ENCODE measurements around the gene RAB26.
"Not testable (repeated sequence)": the region's sequence is repeated elsewhere in the genome, so short reads cannot be mapped to it uniquely, and the experiment has no call there.

DNA sequence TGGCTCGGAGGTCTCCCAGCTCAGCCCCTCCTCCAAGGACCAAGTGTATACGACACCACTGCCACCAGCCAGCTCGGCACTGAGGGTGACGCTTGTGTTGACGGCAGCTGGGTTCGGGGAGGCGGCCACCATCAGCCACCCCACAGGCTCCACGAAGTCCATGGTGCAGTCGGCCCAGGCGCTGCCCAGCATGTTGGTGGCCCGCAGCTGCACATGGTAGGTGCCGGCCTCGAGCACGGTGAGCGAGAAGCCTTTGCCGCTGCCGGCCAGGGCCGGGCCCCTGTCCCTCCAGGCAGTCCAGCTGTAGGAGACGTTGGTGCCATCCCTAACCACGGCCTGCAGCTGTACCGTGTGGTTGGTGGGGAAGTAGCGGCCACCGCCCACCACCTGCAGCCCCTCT, 38.6 kb upstream of the RAB26 start:
- TF ChIP-seq, protein P1, sequence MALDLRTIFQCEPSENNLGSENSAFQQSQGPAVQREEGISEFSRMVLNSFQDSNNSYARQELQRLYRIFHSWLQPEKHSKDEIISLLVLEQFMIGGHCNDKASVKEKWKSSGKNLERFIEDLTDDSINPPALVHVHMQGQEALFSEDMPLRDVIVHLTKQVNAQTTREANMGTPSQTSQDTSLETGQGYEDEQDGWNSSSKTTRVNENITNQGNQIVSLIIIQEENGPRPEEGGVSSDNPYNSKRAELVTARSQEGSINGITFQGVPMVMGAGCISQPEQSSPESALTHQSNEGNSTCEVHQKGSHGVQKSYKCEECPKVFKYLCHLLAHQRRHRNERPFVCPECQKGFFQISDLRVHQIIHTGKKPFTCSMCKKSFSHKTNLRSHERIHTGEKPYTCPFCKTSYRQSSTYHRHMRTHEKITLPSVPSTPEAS (tag by site-specific recombination; IDR thresholded peaks at IDR 0.05): not testable (repeated sequence)
- TF ChIP-seq ZNF311 (tag by site-specific recombination; IDR thresholded peaks at IDR 0.05; ENCODE audit: borderline replicate concordance); PBX3 (CRISPR knock-in tag; IDR thresholded peaks at IDR 0.05); ZNF175 (tag by site-specific recombination; IDR thresholded peaks at IDR 0.05); HOXA7 (CRISPR knock-in tag; IDR thresholded peaks at IDR 0.05; ENCODE audit: borderline replicate concordance); YY1 (tag by site-specific recombination; IDR thresholded peaks at IDR 0.05): not testable (repeated sequence)
- TF ChIP-seq, protein P2, sequence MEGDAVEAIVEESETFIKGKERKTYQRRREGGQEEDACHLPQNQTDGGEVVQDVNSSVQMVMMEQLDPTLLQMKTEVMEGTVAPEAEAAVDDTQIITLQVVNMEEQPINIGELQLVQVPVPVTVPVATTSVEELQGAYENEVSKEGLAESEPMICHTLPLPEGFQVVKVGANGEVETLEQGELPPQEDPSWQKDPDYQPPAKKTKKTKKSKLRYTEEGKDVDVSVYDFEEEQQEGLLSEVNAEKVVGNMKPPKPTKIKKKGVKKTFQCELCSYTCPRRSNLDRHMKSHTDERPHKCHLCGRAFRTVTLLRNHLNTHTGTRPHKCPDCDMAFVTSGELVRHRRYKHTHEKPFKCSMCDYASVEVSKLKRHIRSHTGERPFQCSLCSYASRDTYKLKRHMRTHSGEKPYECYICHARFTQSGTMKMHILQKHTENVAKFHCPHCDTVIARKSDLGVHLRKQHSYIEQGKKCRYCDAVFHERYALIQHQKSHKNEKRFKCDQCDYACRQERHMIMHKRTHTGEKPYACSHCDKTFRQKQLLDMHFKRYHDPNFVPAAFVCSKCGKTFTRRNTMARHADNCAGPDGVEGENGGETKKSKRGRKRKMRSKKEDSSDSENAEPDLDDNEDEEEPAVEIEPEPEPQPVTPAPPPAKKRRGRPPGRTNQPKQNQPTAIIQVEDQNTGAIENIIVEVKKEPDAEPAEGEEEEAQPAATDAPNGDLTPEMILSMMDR (tag by site-specific recombination; IDR thresholded peaks at IDR 0.05): not testable (repeated sequence)

Data from HEK293 (cell line).